K562 (cell line): ENCODE measurements around the gene DIMT1. TPM values are rescaled to one million over a fixed set of nuclear protein-coding genes. Genes with fewer than 3 reads are reported as not detected.

Experiments used
- ATF7 ChIP-seq: fragments of 450-650 bp; IDR thresholded peaks from 2 replicates; pipeline ENCODE4 v1.7.1; 2014; ENCODE audit warnings: mild to moderate bottlenecking, moderate library complexity
- CTBP1 ChIP-seq: fragments of 450-650 bp; IDR thresholded peaks from 2 replicates; pipeline ENCODE4 v1.6.1; 2016; ENCODE audit warnings: borderline replicate concordance
- MXI1 ChIP-seq: IDR thresholded peaks from 2 replicates; pipeline ENCODE4 v1.6.1; 2011; ENCODE audit warnings: low read depth, mild to moderate bottlenecking, improper control_type of control experiment, low read length
- PHF20 ChIP-seq: fragments of 450-650 bp; IDR thresholded peaks from 2 replicates; pipeline ENCODE4 v1.6.1; 2018; ENCODE audit not compliant: partially characterized antibody
- POLR3G ChIP-seq: IDR thresholded peaks from 2 replicates; pipeline ENCODE4 v1.6.1; 2011; ENCODE audit not compliant: insufficient read length, insufficient replicate concordance; ENCODE audit errors: extremely low read depth
- THRAP3 ChIP-seq: fragments of 450-650 bp; IDR thresholded peaks from 2 replicates; pipeline ENCODE4 v1.6.1; 2016; ENCODE audit warnings: mild to moderate bottlenecking, inconsistent platforms, borderline replicate concordance
- ZBTB40 ChIP-seq, 2 experiments: fragments of 450-650 bp in 1 of 2; sonication (generic) in 1 of 2; formaldehyde crosslinking in 1 of 2; IDR thresholded peaks; 2 replicates each; pipeline versions ENCODE4 v1.7.1 to v1.9.0; 2016 to 2022; ENCODE audit warnings: inconsistent platforms in 1 of 2, mild to moderate bottlenecking in 1 of 2, missing genetic modification reagents in 1 of 2
- ZNF384 ChIP-seq: IDR thresholded peaks from 2 replicates; pipeline ENCODE4 v1.6.1; 2012; ENCODE audit warnings: low read depth, low read length, improper control_type of control experiment
- polyA plus RNA-seq, 8 experiments: library from polyadenylated mRNA; depleted of rRNA in 4 of 8; stranded (reverse) in 5 of 8; unstranded in 3 of 8; fragments of >200 nt; fragmentation: Nextera tagmentation in 2 of 8; fragmentation: Illumina TruSeq in 1 of 8; extraction: Ambion mirVana in 2 of 8; extraction: Trizol in 1 of 8; gene quantifications; 2 replicates each; pipeline versions ENCODE4 v1.2.1 to v1.2.3, GENCODE V29; 2011 to 2014; ENCODE audit warnings: inconsistent platforms in 1 of 8, missing spikeins in 1 of 8
- total RNA-seq, 7 experiments: library from RNA; depleted of rRNA in 6 of 7; stranded (reverse); fragments of >200 nt in 6 of 7; fragmentation: Illumina TruSeq in 2 of 7; extraction: Trizol in 2 of 7; gene quantifications; 2 replicates each; pipeline versions ENCODE4 v1.2.1 to v1.2.3, GENCODE V29; 2011 to 2021; ENCODE audit warnings: low replicate concordance in 1 of 7
- TF ChIP-seq, protein P1 (sequence below): fragments of 450-650 bp; IDR thresholded peaks from one replicate; pipeline ENCODE4 v1.6.1; 2018; ENCODE audit warnings: mild to moderate bottlenecking, moderate library complexity; ENCODE audit not compliant: partially characterized antibody
- TF ChIP-seq, protein P2 (sequence below): fragments of 450-650 bp; IDR thresholded peaks from 2 replicates; pipeline ENCODE4 v1.6.1; 2014; ENCODE audit warnings: low read depth, mild to moderate bottlenecking, moderate library complexity, borderline replicate concordance

DIMT1 gene
- total and polyA plus RNA-seq, 9 of the 15 experiments (the other 6 are each of a cell fraction or from before 2014, with no cell fraction given): 28.9 to 85.3 (median 54.1) TPM

- TF ChIP-seq, protein P1, sequence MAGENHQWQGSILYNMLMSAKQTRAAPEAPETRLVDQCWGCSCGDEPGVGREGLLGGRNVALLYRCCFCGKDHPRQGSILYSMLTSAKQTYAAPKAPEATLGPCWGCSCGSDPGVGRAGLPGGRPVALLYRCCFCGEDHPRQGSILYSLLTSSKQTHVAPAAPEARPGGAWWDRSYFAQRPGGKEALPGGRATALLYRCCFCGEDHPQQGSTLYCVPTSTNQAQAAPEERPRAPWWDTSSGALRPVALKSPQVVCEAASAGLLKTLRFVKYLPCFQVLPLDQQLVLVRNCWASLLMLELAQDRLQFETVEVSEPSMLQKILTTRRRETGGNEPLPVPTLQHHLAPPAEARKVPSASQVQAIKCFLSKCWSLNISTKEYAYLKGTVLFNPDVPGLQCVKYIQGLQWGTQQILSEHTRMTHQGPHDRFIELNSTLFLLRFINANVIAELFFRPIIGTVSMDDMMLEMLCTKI: no peak
- no peak for TF ChIP-seq ZNF384
- no peak for TF ChIP-seq POLR3G
- no peak for TF ChIP-seq THRAP3
- TF ChIP-seq, protein P2, sequence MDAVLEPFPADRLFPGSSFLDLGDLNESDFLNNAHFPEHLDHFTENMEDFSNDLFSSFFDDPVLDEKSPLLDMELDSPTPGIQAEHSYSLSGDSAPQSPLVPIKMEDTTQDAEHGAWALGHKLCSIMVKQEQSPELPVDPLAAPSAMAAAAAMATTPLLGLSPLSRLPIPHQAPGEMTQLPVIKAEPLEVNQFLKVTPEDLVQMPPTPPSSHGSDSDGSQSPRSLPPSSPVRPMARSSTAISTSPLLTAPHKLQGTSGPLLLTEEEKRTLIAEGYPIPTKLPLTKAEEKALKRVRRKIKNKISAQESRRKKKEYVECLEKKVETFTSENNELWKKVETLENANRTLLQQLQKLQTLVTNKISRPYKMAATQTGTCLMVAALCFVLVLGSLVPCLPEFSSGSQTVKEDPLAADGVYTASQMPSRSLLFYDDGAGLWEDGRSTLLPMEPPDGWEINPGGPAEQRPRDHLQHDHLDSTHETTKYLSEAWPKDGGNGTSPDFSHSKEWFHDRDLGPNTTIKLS: peak; percentile 82
- peak; percentile 80 for TF ChIP-seq CTBP1
- peak; percentile 77 for TF ChIP-seq ATF7
- TF ChIP-seq MXI1: peak; percentile 96
- peak; percentile 70 for TF ChIP-seq PHF20
- 0 out of 2 replicates have a peak, but pooled peaks have one; percentile 23 for TF ChIP-seq ZBTB40 (IDR thresholded peaks at IDR 0.05)
- TF ChIP-seq ZBTB40 (CRISPR knock-in tag; IDR thresholded peaks at IDR 0.05): no peak
These were observed at the start of gene DIMT1 (continued) for GRCh38 chr5:62403411-62404250.
